ENCODE measurements around the gene RAB25.

RAB25 gene

GRCh38 chr1:156117414-156118176, 56.6 kb downstream of the RAB25 start:
- DNase-seq (ENCODE audit: low read depth) = no peak

- DNase-seq (ENCODE audit: low read depth) = no peak
Observed at GRCh38 chr1:156118177-156118868, 57.4 kb downstream of the RAB25 start.

- no peak for DNase-seq (ENCODE audit: low read depth)
Observed at GRCh38 chr1:156119503-156120209, 58.7 kb downstream of the RAB25 start.

All from activated T-cell treated with anti-CD3 and anti-CD28 coated beads for 1 hour (primary cell).